GM19025 (cell line): Measurements from ENCODE around the gene KIAA1671.

ENCODE experiments used
- ATAC-seq: cut with Tn5 transposase; IDR thresholded peaks from one replicate; pipeline ENCODE4 v1.9.1; 2021; ENCODE audit warnings: mild to moderate bottlenecking, low read depth, moderate library complexity; ENCODE audit not compliant: unreplicated experiment

Gene KIAA1671

GRCh38 chr22:24977370-24978221 is 25.1 kb downstream of the KIAA1671 start:
- no peak for ATAC-seq

- no peak for ATAC-seq
These were observed 25.8 kb downstream of the KIAA1671 start for GRCh38 chr22:24978308-24978707.

- no peak for ATAC-seq
These were observed 28.6 kb downstream of the KIAA1671 start for GRCh38 chr22:24981066-24981465.

- no peak for ATAC-seq
These were observed 29.1 kb downstream of the KIAA1671 start for GRCh38 chr22:24981656-24982055.

GRCh38 chr22:24982301-24983056 is 30.0 kb downstream of the KIAA1671 start:
- ATAC-seq: no peak

GRCh38 chr22:24983151-24983550 is 30.6 kb downstream of the KIAA1671 start:
- no peak for ATAC-seq

GRCh38 chr22:24984122-24984521 is 31.6 kb downstream of the KIAA1671 start:
- ATAC-seq: no peak

- no peak for ATAC-seq
These were observed 33.3 kb downstream of the KIAA1671 start for GRCh38 chr22:24985826-24986214.

GRCh38 chr22:24986816-24987215 is 34.3 kb downstream of the KIAA1671 start:
- no peak for ATAC-seq

GRCh38 chr22:24989135-24989534 is 36.6 kb downstream of the KIAA1671 start:
- ATAC-seq: no peak

GRCh38 chr22:24989541-24989951 is 37.0 kb downstream of the KIAA1671 start:
- no peak for ATAC-seq

GRCh38 chr22:24990344-24990905 is 37.9 kb downstream of the KIAA1671 start:
- ATAC-seq: no peak

GRCh38 chr22:24992946-24993345 is 40.4 kb downstream of the KIAA1671 start:
- no peak for ATAC-seq

GRCh38 chr22:24994070-24994763 is 41.7 kb downstream of the KIAA1671 start:
- ATAC-seq: no peak

- no peak for ATAC-seq
These were observed 43.2 kb downstream of the KIAA1671 start for GRCh38 chr22:24995649-24996180.

- ATAC-seq: no peak
These were observed 44.0 kb downstream of the KIAA1671 start for GRCh38 chr22:24996420-24996952.

GRCh38 chr22:24997023-24997422 is 44.5 kb downstream of the KIAA1671 start:
- no peak for ATAC-seq

GRCh38 chr22:25000686-25001085 is 48.2 kb downstream of the KIAA1671 start:
- no peak for ATAC-seq

GRCh38 chr22:25002241-25002985 is 49.9 kb downstream of the KIAA1671 start:
- no peak for ATAC-seq

- ATAC-seq: no peak
These were observed 53.8 kb downstream of the KIAA1671 start for GRCh38 chr22:25006354-25006753.
